Suprapubic skin (tissue), 4 donors: ENCODE data around the gene BOD1L2.

Experiments
- EP300 ChIP-seq: sonication (generic); formaldehyde crosslinking; IDR thresholded peaks from one replicate; pipeline ENCODE4 v1.6.1; 2017; ENCODE audit warnings: antibody characterized with exemption
- POLR2A ChIP-seq, 2 donors: fragments of 450-650 bp; IDR thresholded peaks; one replicate each; pipeline ENCODE4 v1.6.1; 2017; ENCODE audit warnings: antibody characterized with exemption in 2 of 2, mild to moderate bottlenecking in 2 of 2, moderate library complexity in 2 of 2
- POLR2AphosphoS5 ChIP-seq, 3 donors: sonication (generic); formaldehyde crosslinking; IDR thresholded peaks; one replicate each; pipeline ENCODE4 v1.6.1; 2017; ENCODE audit warnings: antibody characterized with exemption in 3 of 3
- TF ChIP-seq, protein P1 (sequence below), 2 donors: fragments of 200-600 bp in 1 of 2; fragments of 450-650 bp in 1 of 2; sonication (generic) in 1 of 2; IDR thresholded peaks; one replicate each; pipeline ENCODE4 v1.5.1; 2016 to 2019; ENCODE audit warnings: antibody characterized with exemption in 2 of 2, mild to moderate bottlenecking in 1 of 2, moderate library complexity in 1 of 2

DNA sequence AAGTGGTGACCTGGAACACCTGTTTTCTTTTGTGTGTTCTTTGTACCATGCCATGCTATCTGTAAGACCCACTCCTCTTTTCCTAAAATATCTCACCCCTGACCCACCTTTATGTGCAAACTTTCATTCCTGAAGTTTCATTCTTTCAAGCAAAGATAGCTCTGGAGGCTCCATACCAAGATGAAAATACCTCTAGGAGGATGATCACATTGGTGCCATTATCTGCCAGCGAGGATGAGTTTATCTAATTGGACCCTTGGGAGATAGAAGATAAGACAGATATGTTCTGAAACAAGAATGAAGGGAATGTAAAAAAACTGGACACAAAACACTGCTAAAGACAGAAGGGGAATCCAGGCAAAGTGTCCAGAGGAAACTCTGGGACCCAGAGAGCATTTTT lies 24.1 kb downstream of the BOD1L2 start:
- TF ChIP-seq POLR2AphosphoS5 (IDR thresholded peaks at IDR 0.05) (no peak), EP300 (no peak), POLR2A (IDR thresholded peaks at IDR 0.05) (no peak)
- TF ChIP-seq, protein P1, sequence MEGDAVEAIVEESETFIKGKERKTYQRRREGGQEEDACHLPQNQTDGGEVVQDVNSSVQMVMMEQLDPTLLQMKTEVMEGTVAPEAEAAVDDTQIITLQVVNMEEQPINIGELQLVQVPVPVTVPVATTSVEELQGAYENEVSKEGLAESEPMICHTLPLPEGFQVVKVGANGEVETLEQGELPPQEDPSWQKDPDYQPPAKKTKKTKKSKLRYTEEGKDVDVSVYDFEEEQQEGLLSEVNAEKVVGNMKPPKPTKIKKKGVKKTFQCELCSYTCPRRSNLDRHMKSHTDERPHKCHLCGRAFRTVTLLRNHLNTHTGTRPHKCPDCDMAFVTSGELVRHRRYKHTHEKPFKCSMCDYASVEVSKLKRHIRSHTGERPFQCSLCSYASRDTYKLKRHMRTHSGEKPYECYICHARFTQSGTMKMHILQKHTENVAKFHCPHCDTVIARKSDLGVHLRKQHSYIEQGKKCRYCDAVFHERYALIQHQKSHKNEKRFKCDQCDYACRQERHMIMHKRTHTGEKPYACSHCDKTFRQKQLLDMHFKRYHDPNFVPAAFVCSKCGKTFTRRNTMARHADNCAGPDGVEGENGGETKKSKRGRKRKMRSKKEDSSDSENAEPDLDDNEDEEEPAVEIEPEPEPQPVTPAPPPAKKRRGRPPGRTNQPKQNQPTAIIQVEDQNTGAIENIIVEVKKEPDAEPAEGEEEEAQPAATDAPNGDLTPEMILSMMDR (IDR thresholded peaks at IDR 0.05) = no peak
